Bronchial epithelial cell (primary cell): Measurements from ENCODE around the gene EDNRA. TPM values are rescaled to one million over a fixed set of nuclear protein-coding genes. Genes with fewer than 3 reads are reported as not detected.

Experiments used
- DNase-seq: peaks from one replicate; pipeline ENCODE4 v3.0.0-alpha.2; 2010; ENCODE audit warnings: low read depth
- FAIRE-seq: peaks from 2 replicates; lab custom pipeline; 2011; peaks lifted over from hg19 to GRCh38; lab: Jason Lieb, UNC
- H3K27me3 ChIP-seq: 2 replicates; pipeline ENCODE4 v1.5.1; 2011; ENCODE audit warnings: low read length; ENCODE audit not compliant: control insufficient read depth, insufficient read depth
- H3K36me3 ChIP-seq: 2 replicates; pipeline ENCODE4 v1.5.1; 2011; ENCODE audit warnings: low read length; ENCODE audit not compliant: control insufficient read depth, insufficient read depth
- H3K4me3 ChIP-seq: 2 replicates; pipeline ENCODE4 v1.5.1; 2011; ENCODE audit warnings: mild to moderate bottlenecking, low read depth, low read length, control low read depth
- total RNA-seq: library from RNA; depleted of rRNA; stranded (reverse); fragments of >200 nt; gene quantifications from 2 replicates; pipeline ENCODE4 v1.2.1, GENCODE V29; 2014
- TF ChIP-seq, protein P1 (sequence below): IDR thresholded peaks from 2 replicates; pipeline ENCODE4 v1.5.1; 2011; ENCODE audit warnings: mild to moderate bottlenecking, moderate library complexity, low read length, control low read depth, inconsistent platforms; ENCODE audit not compliant: insufficient read depth, severe bottlenecking

Gene EDNRA
- total RNA-seq, 1 donor from 2014 or later = 3.7 TPM

DNA sequence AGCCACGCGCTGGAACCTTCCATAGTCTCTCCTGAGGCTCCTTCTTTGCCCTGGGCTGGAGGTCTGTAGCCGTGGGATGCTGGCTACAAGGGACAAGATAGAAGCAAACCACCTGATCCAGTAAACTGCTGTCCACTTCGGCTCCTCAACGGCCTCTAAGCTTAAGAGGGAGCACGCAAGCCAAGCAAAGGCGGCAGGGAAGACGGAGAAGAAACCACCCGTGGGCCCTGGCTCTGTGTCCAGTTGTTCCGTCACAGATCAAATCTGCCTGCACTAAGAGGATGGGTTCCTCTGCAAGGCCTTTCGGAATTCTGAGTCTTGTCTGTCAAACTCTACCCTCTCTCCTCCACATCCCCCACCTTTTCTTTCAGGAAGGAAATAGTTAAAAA, 401 bp upstream of the EDNRA start:
- no peak for FAIRE-seq
- TF ChIP-seq, protein P1, sequence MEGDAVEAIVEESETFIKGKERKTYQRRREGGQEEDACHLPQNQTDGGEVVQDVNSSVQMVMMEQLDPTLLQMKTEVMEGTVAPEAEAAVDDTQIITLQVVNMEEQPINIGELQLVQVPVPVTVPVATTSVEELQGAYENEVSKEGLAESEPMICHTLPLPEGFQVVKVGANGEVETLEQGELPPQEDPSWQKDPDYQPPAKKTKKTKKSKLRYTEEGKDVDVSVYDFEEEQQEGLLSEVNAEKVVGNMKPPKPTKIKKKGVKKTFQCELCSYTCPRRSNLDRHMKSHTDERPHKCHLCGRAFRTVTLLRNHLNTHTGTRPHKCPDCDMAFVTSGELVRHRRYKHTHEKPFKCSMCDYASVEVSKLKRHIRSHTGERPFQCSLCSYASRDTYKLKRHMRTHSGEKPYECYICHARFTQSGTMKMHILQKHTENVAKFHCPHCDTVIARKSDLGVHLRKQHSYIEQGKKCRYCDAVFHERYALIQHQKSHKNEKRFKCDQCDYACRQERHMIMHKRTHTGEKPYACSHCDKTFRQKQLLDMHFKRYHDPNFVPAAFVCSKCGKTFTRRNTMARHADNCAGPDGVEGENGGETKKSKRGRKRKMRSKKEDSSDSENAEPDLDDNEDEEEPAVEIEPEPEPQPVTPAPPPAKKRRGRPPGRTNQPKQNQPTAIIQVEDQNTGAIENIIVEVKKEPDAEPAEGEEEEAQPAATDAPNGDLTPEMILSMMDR = no peak
- peak overlapping the region; percentile 58 for H3K4me3 ChIP-seq

DNA sequence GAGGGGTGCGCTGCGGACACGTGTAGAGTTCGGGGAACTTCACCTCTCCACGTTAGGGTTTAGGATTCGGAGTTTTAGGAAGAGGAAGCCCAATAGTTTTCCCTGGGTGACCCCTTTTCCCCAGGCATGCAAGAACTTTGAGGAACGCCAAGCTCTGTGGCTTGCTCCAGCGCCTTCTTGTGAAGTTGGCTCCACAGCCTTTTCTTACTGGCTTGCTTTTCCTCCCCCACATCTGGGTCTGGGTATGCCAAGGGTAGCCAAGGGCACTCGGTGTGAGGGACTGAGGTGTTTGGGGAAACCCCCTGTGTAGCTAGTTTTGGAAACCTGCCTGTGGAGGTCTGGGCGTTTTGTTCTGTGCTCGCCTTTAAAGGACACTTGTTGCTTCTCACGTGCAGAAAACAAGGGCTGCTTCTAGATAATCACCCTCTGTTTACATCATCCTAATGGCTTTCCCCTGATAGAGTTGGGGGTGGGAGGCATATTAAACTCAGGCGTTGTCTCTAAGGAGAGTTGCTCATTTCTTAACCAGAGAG, 746 bp downstream of the EDNRA start:
- Histone ChIP-seq H3K27me3 (no peaks in the 10 kb centered on the region), H3K36me3 (no peaks in the 10 kb centered on the region), H3K4me3 (peak overlapping the region; percentile 58)
- FAIRE-seq (no peak), DNase-seq (no peak)
- TF ChIP-seq, protein P1 = no peak

More for the DNA sequence above, 401 bp upstream of the EDNRA start:
- Histone ChIP-seq H3K27me3 (no peaks in the 10 kb centered on the region), H3K36me3 (no peaks in the 10 kb centered on the region)
- DNase-seq = no peak

DNA sequence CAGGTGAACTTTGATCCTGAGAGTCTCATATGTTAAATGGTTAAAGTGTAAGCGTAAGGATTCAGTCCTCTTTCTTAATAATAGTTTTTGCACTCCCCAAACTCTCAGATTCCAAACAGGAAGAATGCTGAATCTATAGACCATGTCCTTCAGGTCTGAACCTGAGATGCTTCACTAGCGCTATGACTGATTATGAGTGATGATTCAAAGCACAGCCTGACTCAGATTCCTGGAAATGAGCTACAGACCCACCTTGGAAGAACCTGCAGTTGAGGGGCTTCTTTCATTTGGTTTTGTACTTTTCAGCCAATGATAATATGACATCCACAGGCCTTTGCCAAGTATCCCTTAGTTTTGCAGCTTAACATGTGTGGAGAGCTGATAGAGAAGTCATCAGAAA, 1.4 kb downstream of the EDNRA start:
- TF ChIP-seq, protein P1 = no peak
- Histone ChIP-seq H3K36me3 (peaks cover 1% of the 10 kb centered on the region), H3K27me3 (no peaks in the 10 kb centered on the region), H3K4me3 (no peak overlapping the region)
- FAIRE-seq (no peak), DNase-seq (peak; percentile 90)

DNA sequence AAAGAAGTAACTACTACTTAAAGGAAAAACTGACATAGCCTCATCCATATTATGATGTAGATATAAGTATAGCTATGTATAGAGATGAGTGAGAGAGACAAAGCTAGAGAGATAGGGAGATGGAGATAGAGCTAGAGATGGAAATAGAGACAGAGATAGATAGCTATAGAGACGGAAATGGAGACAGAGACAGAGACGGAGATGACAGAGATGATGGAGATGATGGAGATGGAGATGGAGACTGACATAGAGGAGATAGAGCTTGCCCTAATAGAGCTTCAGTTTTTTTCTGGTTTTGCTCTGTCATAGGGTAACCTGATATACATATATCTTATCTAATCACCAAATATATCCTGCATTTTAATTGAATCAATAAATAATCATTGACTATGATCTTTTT, 4.3 kb downstream of the EDNRA start:
- peaks cover 1% of the 10 kb centered on the region for H3K36me3 ChIP-seq
- H3K27me3 ChIP-seq = no peaks in the 10 kb centered on the region
- H3K4me3 ChIP-seq = no peak overlapping the region
- DNase-seq (no peak), FAIRE-seq (no peak)
- TF ChIP-seq, protein P1 = no peak

DNA sequence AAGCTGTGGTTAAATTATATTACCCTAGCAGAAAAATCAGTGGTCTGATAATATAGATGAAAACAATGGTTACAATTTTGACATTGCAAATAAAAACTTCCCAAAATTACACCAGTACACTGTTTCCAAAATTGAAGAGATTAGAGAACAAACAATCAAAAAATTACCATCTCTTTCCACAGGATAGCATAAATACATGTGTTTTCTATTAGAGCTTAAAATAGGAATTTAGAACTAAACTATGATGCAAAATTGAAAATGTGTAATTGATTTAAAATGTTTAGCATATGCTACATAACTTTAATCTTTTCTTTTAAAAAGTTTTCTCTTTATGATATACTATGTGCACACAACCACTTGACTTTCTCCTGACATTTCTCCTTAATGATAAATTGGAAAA, 6.7 kb downstream of the EDNRA start:
- TF ChIP-seq, protein P1 = no peak
- no peak for DNase-seq
- Histone ChIP-seq H3K27me3 (no peaks in the 10 kb centered on the region), H3K4me3 (no peak overlapping the region), H3K36me3 (peaks cover 1% of the 10 kb centered on the region)
- FAIRE-seq = no peak

DNA sequence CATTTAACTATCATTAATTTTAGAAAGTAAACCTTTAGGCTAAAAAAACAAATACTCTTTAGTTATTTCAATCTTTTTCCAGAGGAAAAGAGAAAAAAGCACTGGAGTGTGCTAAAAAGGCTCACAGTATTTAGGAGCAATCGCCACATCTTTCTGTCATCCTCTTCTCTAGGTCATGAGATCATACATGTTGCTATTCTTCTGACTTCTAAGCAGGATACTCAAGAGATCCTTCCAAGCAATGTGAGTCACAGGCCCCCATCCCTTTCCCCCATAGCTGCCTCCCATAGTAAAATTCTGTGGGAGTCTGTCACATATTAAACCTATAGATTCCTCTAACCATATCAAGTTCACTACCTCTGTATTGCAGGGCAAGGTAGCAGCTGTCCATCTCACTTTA, 7.7 kb downstream of the EDNRA start:
- Histone ChIP-seq H3K27me3 (no peaks in the 10 kb centered on the region), H3K4me3 (no peak overlapping the region), H3K36me3 (peaks cover 1% of the 10 kb centered on the region)
- no peak for FAIRE-seq
- TF ChIP-seq, protein P1 = no peak
- no peak for DNase-seq
